Measurements from ENCODE around the gene SAMD7.

The SAMD7 gene

DNA sequence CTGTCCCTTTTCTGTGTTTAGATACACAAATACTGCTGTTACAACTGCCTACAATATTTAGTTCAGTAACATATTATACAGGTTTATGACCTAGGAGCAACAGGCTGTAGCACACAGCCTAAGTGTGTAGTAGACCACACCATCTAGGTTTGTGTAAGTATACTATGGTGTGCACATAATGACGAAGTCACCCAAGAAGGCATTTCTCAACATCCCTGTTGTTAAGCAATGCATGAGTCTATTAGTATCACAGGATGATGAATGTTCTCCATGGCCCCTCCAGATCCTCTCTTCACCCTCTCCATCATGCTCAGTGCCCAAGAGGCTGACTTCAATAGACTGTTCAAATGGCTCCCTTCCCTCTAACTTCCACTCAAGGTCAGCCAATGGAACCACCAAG, 40.7 kb downstream of the SAMD7 start:
- ChIA-PET CTCF (no interaction called here), POLR2A (no interaction called here)
- no peak for TF ChIP-seq CTCF (IDR thresholded peaks at IDR 0.05; ENCODE audit: insufficient read depth, low read length, missing control alignments)
- H3K4me3 ChIP-seq (ENCODE audit: low read depth, low read length) = no peak overlapping the region
- DNase-seq (ENCODE audit: low read depth, low spot score) = no peak

DNA sequence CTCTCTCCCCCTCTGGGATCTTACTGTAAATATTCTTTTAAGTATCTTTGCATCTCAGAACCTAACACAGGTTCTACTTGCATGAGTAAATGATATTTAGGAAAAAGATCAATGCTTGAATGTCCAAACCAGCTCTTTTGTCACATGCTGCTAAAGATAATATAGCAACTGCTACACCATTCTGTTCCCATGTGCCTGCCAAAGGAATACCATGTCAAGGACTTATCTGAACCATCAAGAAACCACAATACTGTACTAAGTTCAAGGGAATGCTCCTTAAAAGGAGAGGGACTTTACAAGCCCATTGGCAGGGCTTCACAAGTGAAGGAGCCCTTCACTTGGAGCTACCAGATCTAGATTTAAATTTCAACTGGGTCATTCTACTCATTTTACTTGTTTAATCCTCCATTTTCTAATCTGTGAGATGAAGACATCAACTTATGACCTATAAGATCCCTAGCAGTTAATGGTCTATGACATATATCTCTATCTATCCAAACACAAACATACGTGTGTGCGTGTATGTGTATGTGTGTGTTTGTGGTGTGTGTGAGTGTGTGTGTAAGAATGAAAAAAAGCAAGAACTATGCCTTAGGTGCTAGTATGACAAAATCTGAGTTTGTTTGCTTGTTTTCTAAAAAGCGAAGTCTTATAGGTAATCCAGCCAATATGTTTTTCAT, 42.2 kb downstream of the SAMD7 start:
- H3K4me3 ChIP-seq (ENCODE audit: low read depth, low read length) = no peak overlapping the region
- POLR2A ChIA-PET = no interaction called here
- TF ChIP-seq CTCF (IDR thresholded peaks at IDR 0.05; ENCODE audit: insufficient read depth, low read length, missing control alignments) = no peak
- no peak for DNase-seq (ENCODE audit: low read depth, low spot score)
- CTCF ChIA-PET = interaction anchor here (1.0 kb wide), 1 partner anchor 12 kb away, joined by 3 read pairs; no protein-coding TSS in a partner anchor

GRCh38 chr3:169954142-169954756, 42.9 kb downstream of the SAMD7 start:
- DNase-seq (ENCODE audit: low read depth, low spot score) = no peak
- ChIA-PET CTCF (interaction anchor here (1.0 kb wide), 1 partner anchor 12 kb away, joined by 3 read pairs; no protein-coding TSS in a partner anchor), POLR2A (no interaction called here)
- TF ChIP-seq CTCF (IDR thresholded peaks at IDR 0.05; ENCODE audit: insufficient read depth, low read length, missing control alignments) = no peak
- H3K4me3 ChIP-seq (ENCODE audit: low read depth, low read length) = no peak overlapping the region

DNA sequence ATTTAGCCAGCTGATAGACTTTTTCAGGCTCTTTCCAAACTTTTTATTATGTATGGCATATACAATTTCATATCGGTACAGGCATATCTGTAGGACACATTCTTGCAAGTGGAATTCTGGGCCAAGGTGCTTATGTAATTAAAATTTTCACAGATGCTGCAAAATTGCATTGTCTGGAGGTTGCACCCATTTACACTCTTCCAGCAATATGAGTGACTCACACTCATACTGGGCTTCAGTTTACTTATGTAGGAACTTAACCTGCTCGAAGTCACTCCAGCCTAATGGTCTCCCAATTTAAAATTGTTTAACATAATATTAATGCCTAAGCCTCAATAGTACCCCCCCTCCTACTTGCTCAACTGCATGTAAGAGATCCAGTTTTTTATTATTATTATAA, 44.0 kb downstream of the SAMD7 start:
- no peak overlapping the region for H3K4me3 ChIP-seq (ENCODE audit: low read depth, low read length)
- POLR2A ChIA-PET = no interaction called here
- DNase-seq (ENCODE audit: low read depth, low spot score) = no peak
- CTCF ChIA-PET = interaction anchor here (1.7 kb wide), 1 partner anchor 12 kb away, joined by 4 read pairs; the partner anchor contains the start of gene SEC62
- no peak for TF ChIP-seq CTCF (IDR thresholded peaks at IDR 0.05; ENCODE audit: insufficient read depth, low read length, missing control alignments)

DNA sequence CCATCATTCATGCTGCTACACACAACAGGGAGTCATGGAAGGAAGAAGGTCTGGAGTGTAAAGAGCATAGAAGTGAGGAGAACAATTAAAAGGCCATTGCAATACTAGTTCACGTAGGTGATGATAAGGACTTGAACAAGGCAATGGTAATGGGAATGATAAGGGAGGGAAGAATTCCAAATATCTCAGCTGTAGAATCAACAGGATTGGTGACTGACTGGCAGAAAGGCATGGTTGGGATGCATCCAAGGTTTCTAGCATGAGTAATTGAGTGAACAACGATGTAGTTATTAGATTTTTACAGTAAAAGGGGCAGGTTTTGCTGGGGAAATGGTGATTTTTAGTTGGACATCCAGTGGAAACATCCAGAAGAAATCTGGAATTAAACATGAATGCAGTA, 52.8 kb downstream of the SAMD7 start:
- no peak for DNase-seq (ENCODE audit: low read depth, low spot score)
- no peak overlapping the region for H3K4me3 ChIP-seq (ENCODE audit: low read depth, low read length)
- CTCF ChIA-PET = no interaction called here

More for the DNA sequence above, 52.8 kb downstream of the SAMD7 start:
- POLR2A ChIA-PET = no interaction called here
- no peak for TF ChIP-seq CTCF (IDR thresholded peaks at IDR 0.05; ENCODE audit: insufficient read depth, low read length, missing control alignments)

All from AG04449 (cell line).